HG03460 (cell line): Measurements from ENCODE around the gene NSG2.

Source experiments
- ATAC-seq: cut with Tn5 transposase; IDR thresholded peaks from one replicate; pipeline ENCODE4 v1.9.1; 2021; ENCODE audit not compliant: unreplicated experiment

NSG2 gene

GRCh38 chr5:174058433-174059122 lies 13.1 kb downstream of the NSG2 start:
- ATAC-seq, result no peak

GRCh38 chr5:174059247-174059646 lies 13.7 kb downstream of the NSG2 start:
- no peak for ATAC-seq

- no peak for ATAC-seq
Measured at GRCh38 chr5:174063082-174063756, 17.7 kb downstream of the NSG2 start.

- no peak for ATAC-seq
Measured at GRCh38 chr5:174064171-174064570, 18.7 kb downstream of the NSG2 start.

GRCh38 chr5:174065528-174066197 lies 20.2 kb downstream of the NSG2 start:
- ATAC-seq, result no peak

- no peak for ATAC-seq
Measured at GRCh38 chr5:174067499-174067898, 22.0 kb downstream of the NSG2 start.

DNA sequence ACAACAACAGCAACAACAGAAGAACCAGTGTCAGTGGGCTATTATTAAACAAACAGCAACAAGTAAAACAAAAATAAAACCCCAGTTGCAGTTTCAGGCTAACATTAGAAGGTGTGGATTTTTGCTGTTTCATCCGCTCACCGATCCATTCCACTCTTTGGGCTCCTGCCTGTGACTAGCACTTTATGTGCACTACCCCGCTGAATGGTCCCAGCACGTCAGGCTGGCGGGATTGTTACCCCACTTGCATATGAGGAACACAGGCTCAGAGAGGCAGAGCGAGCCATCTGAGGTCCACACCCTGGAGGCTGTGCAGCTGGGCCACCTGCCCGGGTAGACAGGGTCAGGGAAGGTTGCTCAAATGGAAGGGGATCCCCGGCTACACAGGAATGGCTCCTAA lies 26.0 kb downstream of the NSG2 start:
- ATAC-seq, result no peak

DNA sequence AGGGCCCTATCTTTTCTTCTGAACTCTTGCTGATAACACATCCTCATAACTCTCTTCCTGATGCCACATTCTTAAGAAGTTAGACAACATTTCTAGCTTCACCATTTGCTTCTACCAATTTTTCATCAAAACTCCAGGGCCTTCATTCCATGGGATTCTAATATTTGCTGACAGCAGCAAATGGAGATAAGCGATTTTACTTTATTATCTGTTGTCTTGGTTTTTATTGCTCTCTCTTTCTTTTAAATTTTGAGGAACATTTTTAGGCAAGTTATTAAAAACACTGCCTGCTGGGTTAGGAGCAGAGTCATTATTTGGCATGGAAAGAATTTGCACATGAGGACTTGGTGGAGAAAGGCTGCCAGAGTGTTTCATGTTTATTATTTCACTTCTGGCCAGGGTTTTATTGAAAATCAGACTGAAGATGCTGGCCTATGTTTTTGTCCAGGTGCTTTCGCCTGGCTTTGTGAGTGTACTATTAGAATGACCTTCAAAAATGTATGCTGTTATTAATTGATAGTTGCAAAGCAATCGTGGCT lies 27.7 kb downstream of the NSG2 start:
- no peak for ATAC-seq

DNA sequence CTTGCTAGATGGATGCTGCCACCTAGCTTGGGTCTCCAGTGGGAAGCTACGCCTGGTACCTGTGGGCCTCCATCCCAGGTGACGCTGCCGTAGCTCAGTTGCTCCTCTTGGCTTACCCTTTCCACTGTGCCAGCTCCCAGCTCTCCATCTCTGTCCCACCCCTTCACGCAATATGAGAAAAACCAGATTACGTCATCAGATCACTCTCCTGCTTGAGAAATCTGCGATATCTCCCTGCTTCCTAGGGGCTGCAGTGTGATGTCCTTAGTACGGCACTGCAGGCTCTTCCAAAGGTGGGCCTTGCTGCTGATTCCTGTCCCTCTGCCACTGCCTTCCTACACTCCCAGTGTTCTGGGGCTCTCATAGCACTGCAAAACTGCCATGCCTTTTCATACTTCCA lies 28.9 kb downstream of the NSG2 start:
- no peak for ATAC-seq

DNA sequence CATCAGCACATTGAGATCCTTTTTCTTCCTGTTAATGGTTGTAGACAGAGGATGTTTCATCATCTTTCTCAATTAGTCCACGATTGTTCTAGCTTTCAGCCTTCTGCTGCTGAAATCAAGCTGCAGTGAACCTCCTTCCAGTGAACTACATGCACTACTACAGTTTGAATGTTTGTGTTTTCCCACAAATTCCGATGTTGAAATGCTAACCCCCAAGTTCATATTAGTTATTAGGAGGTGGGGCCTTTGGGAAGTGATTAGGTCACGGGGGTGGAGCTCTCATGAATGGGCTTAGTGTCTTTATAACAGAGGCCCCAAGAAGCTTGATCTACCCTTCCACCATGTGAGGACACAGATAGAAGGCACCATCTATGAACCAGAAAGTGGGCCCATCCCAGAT lies 32.9 kb downstream of the NSG2 start:
- no peak for ATAC-seq

- no peak for ATAC-seq
Measured at GRCh38 chr5:174082286-174082685, 36.8 kb downstream of the NSG2 start.

DNA sequence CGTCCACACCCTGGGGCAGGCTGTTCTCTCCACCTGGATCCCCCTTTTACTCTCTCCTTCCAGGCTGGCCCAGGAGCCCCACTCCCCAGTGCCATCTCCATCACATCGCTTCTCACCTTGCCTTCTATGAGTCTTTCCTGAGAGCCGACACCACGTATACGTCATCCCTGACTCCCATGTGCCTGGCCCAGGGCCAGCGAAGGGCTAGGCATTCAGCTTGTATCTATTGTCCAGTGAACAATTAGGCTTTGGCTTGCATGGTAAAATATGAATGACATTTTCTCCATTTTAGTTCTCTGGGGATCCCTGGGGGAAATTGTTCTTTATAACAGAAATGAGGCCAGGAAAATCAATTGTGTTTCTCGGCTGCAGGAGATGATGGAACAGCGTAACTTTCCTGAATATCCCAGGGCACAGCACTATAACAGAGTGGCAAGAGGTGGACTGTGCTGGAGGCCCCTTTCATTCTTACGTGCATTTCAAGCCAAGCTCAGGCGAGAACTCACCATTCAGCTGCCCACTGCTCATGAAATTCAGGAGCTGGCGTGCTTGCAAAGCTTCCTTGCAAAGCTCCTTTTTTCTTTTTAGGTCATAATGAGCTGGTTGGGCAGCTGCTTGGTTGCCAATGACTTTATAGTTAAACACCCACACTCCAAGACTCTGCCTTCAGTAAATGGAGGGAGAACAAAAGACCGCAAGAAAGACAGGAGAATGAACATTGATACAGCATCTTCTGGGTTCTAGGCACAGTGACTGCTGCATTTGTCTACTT lies 37.7 kb downstream of the NSG2 start:
- no peak for ATAC-seq

GRCh38 chr5:174084691-174085154 lies 39.2 kb downstream of the NSG2 start:
- no peak for ATAC-seq

GRCh38 chr5:174086751-174087150 lies 41.2 kb downstream of the NSG2 start:
- no peak for ATAC-seq

- no peak for ATAC-seq
Measured at GRCh38 chr5:174087783-174088182, 42.3 kb downstream of the NSG2 start.

DNA sequence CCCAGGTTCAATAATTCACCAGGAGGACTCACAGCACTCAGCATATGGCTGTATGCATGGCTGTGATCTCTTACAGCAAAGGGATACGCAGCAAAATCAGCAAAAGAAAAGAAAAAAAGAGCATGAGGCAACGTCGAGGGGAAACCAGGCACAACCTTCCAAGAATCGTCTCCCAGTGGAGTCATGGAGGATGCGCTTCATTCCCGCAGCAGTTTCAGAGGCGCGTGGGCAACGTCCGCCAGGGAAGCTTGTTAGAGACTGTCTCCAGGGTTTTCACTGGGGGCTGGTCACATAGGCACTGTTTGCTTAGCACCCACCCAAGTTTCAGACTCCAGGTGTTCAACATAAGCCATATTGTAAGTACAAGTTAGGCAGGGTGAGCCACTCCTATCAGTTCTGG lies 44.6 kb downstream of the NSG2 start:
- no peak for ATAC-seq

DNA sequence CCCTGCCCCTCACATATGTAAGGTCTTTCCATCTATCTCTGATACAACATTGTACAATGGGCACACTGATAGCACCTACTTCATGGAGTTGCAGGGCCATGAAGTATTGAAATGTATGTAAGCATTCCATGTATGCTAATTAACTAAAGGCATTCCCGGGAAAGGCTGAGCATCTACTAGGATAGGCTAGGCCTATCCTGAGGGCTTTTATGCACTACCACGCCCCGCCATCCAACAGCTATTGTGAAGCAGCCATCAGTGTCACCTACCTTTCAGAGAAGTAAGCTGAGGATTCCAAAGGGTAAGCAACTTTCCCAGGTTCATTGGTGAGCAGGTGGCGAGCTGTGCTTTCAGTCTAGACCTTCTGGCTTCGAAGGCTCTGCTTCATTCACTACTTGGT lies 47.6 kb downstream of the NSG2 start:
- ATAC-seq, result no peak

- ATAC-seq, result no peak
Measured at GRCh38 chr5:174094857-174095606, 49.5 kb downstream of the NSG2 start.

- ATAC-seq, result no peak
Measured at GRCh38 chr5:174096619-174097018, 51.1 kb downstream of the NSG2 start.

DNA sequence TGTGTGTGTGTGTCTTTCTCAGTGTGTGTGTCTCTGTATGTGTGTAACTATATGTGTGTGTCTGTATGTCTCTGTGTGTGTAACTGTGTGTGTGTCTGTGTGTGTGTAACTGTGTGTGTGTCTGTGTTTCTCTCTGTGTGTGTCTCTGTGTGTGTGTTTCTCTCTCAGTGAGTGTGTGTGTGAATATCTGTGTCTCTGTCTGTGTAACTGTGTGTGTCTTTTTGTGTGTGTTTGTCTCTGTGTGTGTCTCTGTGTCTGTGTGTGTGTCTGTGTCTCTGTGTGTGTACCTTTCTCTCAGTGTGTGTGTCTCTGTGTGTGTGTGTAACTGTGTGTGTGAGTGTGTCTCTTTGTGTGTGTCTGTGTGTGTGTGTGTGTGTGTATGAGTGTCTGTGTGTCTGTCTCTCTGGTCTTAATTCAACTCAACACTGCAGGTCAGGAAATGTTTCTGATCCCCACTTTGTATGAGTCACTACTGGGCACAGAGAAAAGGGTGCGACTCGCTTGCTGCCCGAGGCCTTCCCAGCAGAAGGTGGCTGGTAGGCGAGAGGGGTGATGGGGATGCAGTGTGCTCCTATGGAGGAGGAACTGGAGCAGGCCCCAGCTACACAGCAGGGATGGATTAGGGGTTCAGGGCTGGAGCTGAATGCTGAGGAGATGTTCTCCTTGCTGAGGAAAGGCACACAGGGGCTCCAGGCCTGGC lies 52.1 kb downstream of the NSG2 start:
- no peak for ATAC-seq
